GM20431 (cell line): ENCODE results near the gene FAHD2A.
"Not testable (repeated sequence)": the region's sequence is repeated elsewhere in the genome, so short reads cannot be mapped to it uniquely, and the experiment has no call there.

Experiments used
- in situ Hi-C: fragments of 300-500 bp; cut with MseI, MboI; formaldehyde crosslinking; loops from one replicate; pipeline ENCODE4 v1.15.0; 2020; ENCODE audit warnings: low sequenced_read_pairs; ENCODE audit not compliant: unreplicated experiment

FAHD2A gene

DNA sequence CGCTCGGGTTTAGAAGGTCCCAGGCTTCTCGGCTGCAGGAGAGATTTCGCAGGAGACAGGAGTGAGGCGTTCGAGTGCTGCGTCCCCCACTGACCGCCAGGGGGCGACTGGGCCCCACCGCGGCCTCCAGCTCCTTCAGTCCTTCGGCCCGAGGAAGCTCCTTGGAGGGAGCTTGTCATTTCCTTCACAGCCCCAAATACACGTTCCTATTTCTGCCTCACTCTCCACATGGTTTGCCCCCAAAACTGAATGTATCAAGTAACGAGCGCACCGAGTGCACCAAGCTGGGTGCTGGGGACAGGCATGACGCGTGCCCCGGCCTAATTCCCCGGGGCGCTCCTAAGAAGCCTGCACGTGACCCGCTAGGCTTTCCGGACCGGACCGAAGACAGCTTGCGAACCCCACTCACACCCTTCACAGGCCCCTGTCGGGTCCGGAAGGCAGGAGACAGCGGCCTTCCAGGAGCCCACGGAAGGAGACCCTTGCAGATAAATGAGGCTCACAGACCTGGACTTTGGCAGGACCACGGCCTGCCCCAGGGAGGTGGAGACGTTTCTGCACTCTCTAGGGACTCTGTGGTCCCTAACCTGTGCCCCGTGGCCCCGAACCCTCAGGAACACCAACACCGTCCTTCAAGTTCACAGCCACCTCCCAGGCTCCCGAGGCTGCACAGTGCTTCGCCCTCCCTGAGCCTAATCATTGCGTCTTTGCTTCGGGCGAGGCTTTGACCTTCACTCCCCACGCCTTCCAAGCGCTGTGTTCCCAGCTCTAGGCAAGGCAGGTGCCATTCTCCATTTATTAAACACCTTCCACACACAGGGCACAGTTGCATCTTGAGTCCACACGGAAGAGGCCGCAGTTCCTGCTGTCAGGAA is 13.0 kb upstream of the FAHD2A start:
- in situ Hi-C loops = no loop called here

DNA sequence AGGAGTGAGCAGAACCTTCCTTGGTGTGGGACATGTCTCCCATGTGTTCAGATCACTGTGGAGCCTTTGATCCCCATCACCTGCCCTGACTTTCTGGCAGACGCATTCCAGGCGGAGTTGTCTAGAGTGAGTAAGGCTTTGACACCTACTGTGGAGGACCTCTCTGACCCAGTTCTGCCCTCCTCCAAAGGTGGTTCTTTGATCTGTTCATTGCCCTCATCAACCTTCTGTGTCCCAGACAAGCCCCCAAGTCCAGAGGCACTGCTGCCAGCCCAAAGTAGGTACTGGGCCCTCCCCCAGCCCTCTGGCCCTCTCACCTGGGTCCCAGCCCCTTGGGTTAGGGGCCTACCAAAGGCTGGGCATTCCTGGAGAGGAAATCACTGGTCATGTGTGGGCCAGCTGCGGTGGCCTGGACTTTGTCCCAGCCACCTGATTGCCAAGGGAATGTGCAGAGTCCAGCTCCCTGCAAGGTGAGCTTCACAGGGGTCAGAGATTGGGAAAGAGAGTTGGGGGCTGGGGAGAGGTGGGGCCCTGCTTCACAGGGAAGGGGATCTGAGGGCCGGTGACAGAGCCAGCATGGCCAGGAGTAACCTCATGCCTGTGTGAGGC is 12.1 kb upstream of the FAHD2A start:
- in situ Hi-C loops = no loop called here

DNA sequence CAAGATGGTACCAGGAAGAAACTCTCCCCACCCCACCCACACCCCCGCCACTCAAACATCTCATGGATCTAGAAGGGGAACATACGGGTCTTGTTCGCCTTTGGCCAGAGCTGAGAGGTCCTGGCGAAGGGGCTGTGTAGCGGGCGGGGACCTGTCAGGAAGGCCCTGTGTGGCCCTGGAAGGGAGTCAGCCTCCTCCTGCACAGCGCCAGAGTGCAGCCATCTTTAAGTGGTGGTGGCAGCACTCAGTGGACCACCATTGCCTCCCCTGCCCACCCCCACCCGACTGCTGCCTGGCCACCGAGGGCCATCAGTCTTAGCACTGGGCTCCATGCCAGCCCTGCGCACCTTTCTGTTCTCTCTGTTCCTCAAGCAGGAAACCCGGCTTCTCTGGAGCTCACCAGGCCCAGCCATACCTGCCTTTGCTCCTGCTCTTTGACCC is 11.6 kb upstream of the FAHD2A start:
- in situ Hi-C loops = no loop called here

DNA sequence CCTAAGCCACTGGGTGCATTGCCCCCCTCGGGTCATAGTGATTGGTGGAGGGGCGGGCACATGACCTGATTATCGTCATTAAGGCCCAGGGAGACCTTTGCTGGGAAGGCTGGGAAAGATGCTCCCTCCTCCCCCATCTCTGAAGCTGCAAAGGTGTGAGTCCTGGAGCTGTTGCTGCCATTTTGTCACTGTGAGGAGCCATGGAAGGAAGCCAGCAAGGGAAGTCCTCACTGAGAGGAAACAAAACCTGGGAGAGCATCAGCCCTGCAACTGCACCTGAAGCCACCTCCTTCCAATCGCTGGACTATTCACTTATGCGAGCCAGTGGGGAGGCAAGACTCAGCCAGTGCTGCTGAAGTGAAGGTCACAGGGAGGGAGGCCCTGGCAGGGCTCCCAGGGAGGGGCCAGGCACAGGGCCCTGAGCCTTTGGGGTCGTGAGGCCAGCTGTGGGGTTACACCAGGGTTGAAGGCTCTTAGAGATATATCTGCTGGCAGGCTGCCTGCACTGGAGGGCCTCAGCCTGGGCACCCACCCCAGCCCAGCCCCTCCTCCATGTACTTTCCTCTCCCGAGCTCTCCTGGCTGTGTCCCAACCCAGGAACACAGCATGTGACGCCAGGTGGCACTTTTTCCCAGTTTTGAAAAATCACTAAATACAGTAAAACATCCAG is 10.7 kb upstream of the FAHD2A start:
- in situ Hi-C loops = no loop called here

DNA sequence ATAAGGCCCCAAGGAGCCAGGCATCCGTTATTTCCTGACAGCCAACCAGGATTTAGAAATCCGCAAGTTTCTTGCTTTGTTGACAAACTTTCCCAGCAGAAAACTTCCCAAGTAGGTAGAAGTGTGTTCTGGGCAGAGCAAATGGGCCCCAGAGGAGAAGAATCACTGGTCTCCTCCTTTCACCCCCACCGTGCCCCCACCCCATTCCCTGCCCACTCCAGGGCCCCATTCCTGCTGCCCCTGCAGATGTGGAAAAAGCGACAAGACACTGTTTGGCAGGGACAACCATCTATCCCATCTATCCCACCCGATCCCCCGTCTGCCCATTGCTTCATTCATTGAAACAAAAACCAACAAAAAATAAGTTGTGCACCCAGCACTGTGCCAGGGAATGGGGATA is 10.2 kb upstream of the FAHD2A start:
- in situ Hi-C loops = no loop called here

DNA sequence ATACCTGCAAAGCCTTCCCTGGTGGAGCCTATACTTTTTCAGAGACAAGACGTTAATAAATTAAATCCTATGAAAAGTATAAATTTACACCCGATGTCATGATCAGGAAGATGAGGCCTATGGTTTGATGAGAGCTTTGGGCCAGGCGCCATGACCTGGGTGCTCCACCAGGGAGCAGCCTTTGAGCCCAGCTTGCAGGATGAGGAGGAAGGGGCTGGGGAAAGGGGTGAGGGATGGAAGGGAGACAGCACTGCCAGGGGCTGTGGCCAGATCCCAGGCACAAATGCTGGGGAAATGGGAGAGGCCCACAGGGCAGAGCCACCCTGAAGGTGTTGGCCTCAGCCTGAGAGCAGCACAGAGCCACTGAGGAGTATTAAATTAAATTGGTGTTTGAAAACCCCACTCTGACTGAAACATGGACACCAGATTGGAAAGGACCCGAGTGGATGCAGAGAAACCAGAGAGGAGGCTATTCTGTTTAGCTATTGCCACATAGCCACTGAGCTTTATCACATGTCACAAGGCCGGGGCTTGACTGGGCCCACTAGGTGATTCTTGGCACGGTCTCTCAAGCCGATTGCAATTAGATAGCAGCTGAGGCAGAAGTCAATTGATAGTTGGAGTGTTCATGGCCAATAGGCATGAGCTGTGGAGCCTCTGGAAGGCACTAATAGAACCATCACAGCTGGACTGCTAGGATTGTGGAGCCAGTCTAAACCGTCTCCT is 9.6 kb upstream of the FAHD2A start:
- in situ Hi-C loops = no loop called here

DNA sequence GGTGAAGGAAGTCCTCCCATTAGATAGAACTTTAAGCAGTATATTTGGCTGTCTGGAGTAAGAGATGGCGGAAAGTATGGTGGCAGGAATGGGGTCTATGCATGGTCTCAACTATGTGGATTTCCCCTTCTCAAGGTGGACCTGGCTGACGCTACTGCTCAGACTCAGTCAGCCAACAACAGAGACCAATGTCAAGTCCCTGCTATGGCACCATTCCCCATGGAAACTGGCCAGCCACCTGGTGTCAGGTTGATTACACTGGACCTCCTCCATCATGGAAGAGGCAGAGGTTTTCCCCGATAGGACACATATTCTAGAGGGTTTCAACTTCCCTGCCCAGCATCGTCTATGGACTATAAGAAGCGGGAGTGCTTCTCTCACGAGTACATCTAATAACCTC is 8.6 kb upstream of the FAHD2A start:
- in situ Hi-C loops = no loop called here

DNA sequence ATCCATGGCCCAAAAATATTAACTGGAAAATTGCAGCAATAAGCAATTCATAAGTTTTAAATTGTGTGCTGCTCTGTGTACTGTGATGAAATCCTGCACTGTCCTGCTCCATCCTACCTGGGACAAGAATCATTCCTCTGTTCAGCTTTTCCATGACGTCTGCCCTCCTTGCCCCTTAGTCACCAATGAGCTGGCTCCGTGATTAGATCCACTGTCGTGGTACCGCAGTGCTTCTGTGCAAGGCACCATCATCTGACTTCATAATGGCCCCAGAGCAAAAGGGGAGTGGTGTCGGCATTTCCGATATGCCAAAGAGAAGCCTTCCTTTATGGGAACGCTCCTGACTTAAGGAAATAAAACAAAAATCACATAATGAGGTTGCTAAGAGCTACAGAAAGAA is 3.4 kb upstream of the FAHD2A start:
- in situ Hi-C loops = no loop called here

DNA sequence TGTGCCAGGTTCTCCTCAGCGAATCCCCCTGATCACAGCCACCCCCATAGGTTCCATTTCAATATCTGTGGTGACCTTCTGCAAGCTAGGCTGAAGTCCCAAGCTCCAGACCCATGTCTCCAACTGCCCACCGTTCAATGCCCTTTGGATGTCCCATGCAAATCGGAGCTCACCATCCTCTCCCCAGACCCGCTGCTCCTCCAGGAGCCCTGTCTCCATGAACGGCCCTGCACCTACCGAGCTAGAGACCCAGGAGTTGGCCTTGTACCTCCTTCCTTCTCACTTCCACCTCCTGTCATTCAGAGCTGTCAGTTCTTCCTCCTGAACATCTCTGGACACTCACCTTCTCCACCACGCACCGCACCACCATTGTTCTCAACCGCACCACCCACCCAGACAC is 1.0 kb upstream of the FAHD2A start:
- in situ Hi-C loops = no loop called here

DNA sequence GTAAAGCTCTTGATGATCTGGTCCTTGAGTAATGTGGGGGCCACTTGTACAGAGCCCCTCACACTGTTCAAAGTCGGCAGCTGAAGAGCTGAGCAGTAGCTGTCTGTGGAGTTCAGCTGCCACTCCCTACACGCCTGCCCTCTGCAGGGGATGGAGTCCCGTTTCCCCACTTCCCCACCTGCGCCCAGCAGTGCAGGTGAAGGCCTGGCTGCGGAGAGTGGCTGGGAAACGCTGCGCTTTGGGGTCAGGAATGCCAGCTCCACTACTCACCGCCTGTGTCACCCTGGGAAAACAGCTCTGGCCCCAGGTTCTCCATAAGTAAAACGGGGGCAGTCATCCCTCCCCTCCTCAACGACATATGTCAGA is 521 bp upstream of the FAHD2A start:
- in situ Hi-C loops = not testable (repeated sequence)

DNA sequence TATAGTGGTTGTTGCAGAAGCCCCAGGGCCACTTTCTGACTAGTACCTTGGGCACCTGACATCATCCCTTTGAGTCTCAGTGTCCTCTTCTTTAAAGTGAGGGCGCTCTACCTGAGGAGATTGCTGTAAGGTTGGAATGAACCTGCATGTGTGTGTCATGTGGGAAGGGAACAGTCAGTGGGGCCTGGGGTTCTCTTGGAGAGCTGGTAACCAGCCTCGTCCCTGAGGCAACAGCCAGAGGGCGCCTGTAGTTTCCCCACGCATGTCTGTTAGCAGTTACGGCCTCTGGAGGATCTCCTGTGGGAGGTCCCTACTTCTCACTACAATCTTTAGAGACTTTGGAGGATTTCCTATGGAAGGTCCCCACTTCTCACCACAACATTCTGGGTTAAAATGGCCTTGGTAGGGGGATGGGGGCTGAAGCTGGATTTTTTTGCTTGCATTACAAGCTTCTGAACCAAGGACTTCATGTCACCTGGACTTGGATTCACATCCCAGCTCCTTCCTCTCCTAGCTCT is 755 bp downstream of the FAHD2A start:
- in situ Hi-C loops = not testable (repeated sequence)

DNA sequence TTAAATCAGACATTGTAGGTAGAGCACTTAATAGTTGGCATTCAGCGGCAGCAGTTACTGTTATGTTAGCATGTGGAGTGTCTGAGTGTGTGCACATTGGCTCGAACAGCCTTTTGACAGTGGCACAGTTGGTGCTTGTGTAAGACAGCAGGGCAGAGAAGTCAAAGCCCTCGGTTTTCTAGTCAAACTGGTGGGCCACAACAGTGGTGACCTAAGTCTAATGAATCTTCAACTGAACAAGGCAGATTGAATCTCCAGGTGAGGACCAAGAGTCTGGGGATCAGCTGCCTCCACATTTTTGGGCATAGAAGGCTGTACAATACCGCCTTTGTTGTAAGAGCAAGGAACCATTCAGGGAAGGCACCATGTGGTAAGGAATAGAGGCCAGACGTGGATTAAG is 1.3 kb downstream of the FAHD2A start:
- in situ Hi-C loops = not testable (repeated sequence)

DNA sequence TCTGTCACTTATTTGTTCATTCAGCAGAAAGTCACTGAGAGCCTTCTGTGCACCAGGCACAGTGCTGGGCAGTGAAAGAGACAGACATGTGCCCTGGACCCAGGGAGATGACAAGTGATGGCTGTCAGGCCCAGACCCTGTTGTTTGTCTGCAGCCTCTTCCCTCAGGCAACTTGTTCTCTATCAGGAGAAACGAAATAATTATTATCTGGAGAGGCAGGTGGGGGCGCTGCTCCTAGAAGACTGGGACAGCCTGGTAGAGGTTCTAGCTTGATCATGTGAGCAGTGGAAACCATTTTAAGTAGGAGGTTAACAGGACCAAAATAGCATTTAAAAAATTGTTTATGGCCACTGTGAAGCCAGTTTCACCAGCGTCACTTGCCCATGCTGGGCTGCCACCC is 2.2 kb downstream of the FAHD2A start:
- in situ Hi-C loops = not testable (repeated sequence)

DNA sequence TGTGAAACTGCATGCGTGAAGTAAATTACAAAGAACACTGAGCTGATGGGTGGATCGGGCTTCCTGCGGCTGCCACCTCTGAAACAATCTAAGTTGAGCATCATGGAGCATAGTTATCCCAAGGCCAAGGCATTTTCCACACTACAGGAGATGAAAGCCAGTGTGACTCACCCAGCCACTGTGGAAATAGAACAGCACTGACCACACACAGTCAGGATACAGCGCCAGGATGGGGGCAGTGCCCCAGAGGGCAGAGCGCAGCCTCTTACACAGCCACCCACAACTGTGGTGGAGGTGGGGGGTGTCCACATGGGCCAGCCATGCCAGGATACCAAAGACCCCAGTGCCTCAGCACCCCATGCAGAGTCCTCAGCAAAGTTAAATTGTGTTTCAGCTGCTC is 8.7 kb downstream of the FAHD2A start:
- in situ Hi-C loops = not testable (repeated sequence)

DNA sequence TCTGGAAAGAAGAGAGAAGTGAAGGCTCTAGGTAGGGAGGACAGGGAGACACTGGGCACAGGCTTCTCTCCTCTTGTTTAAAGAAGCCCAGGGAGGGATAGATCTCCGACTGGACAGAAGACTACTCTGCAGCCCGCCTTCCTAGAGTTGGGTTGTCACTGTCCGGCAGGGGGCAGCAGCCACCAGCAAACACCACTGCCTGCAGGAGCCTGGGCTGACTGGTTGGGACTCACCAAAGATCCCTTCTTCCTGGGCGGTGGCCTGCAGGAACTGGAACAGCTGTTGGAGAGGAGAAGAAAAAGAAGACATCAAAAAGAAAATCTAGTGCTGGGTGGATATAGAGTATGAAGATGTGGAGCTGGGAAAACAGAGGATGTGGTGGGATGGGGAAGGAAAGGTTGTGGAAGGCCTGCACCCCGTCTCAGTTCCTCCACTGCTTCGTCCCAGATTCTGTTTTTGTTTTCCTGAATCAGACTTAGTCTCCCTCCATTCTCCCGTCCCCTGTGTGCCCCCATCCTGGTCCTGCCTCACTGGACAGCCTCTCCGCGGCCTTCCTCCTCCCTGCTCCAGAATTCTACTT is 11.6 kb downstream of the FAHD2A start:
- in situ Hi-C loops = not testable (repeated sequence)

DNA sequence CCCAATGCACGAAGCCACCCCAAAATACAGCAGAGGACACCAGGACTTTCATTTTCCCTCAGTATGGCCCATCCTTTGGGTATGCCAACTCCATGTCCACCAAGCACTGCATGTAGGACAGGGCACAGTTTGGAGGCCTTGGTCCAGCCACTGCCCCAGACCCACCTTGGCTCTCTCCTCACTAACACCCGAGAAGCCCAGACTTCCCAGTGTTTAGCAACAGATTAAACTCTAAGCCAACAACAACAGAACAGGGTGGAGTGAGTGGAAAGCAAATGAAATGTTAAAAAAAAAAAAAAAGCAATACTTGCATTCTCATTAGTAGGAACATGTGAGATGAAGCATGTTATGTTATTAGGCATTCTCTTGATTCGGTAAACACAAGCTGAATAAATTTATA is 12.6 kb downstream of the FAHD2A start:
- in situ Hi-C loops = not testable (repeated sequence)

DNA sequence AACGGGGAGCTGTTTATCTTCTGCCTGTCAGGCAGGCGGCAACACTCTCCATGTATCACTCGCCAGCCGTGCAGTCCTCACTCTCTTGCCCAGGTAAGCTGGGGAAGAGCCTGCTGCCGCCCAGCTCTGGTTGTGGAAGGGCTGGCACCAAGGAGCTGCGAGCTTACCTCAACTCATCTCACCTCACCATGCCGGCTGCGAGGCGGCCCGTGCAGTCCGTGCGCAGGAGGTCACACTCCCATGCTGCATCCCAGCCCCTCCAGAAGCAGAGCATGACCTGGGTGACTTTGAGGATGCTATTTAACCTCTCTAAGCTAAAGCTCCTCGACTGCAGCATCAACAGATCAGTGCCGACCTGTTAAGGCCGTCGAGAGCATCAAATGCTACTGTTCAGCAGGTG is 13.1 kb downstream of the FAHD2A start:
- in situ Hi-C loops = not testable (repeated sequence)

DNA sequence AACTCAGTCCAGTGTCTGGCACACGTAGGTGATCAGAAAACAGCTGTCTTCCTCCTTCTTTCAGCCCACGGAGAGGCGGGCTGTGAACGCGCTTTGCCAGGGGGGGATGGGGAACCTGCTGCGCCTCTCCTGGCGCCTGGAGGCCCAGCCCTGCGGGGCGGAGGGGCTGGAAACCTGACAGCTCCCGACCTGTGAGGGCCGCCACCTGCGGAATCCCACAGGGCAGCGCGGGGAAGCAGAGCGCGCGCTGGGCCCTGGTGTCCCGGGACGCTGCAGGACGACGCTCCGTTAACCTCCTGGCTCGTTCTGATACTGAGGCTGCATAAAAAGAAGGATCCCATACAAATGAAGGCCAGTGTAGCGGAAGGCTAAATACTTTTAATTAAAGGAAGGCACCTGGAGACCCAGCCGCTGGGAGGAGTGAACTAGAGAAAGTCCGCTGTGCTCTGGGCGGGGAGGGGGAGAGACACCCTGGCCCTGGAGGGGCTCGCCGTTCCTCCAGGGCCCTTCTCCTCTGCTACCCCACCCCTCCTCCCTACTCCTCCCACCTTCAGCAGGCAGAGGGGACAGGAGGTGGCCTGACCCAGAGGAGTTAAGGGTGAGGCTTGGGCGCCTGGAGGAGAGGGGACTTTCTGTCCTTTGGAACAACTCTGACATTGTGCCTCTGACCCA is 24.8 kb downstream of the FAHD2A start:
- in situ Hi-C loops = not testable (repeated sequence)

DNA sequence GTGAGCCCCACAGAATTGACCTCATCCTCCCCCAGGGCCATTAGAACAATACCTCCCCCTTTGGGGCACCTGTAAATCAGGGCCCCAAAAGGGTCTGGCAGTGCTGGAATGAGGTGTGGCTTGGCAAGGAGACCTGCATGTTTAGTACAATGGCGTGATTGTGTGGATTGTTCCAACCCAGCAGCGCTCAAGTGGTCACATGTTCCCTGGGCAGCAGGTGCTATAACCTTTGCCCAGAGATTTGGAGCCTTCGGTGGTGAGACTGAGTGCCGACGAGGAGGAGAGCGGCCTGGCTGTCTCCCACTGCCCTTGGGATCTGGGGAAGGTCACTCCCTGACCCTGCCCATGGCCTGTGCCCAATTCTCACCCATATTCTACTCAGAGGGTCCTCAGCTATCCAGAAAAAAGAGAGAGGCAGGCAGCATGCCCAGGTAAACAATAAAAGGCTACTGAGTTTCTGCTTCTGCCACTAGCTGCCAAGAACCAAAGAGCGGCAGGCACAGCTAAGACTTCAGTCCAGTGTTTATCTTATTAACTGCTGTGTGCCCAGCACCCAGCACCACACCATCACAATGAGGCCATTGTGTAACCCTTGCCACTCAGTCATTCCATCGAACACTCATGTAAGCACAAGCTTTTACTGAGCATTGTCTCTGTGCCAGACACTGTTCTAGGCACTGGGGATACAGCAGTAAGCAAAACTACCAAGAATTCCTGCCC is 27.4 kb downstream of the FAHD2A start:
- in situ Hi-C loops = not testable (repeated sequence)
